NT2/D1 (cell line): ENCODE measurements around the gene SUSD3.

Experiments
- SUZ12 ChIP-seq: IDR thresholded peaks from 2 replicates; pipeline ENCODE4 v1.6.1; 2011; ENCODE audit not compliant: insufficient read length, insufficient read depth; ENCODE audit errors: extremely low read depth
- YY1 ChIP-seq: IDR thresholded peaks from 2 replicates; pipeline ENCODE4 v1.6.1; 2011; ENCODE audit not compliant: insufficient read length, insufficient read depth
- ZNF274 ChIP-seq: IDR thresholded peaks from 2 replicates; pipeline ENCODE4 v1.6.1; 2011; ENCODE audit warnings: mild to moderate bottlenecking, low read depth, low read length

GRCh38 chr9:93061791-93062763 lies 3.6 kb downstream of the SUSD3 start:
- no peak for TF ChIP-seq YY1
- TF ChIP-seq ZNF274 = no peak
- TF ChIP-seq SUZ12 = no peak
